GM18909 (cell line): ENCODE results near the gene CHRM3.
"Not testable (repeated sequence)": the region's sequence is repeated elsewhere in the genome, so short reads cannot be mapped to it uniquely, and the experiment has no call there.

Source experiments
- ATAC-seq: cut with Tn5 transposase; IDR thresholded peaks from one replicate; pipeline ENCODE4 v1.9.1; 2021; ENCODE audit warnings: mild to moderate bottlenecking; ENCODE audit not compliant: unreplicated experiment, poor library complexity

Gene CHRM3

GRCh38 chr1:239386453-239387303 is at the start of gene CHRM3:
Gene CHRM3, plus strand, starts transcription at chr1:239386568. Its CDS starts 520,884 bp downstream, at chr1:239907452.
- ATAC-seq: no peak

GRCh38 chr1:239337799-239338430 is 48.5 kb upstream of the CHRM3 start:
- ATAC-seq: no peak

GRCh38 chr1:239347776-239348175 is 38.6 kb upstream of the CHRM3 start:
- no peak for ATAC-seq

- ATAC-seq: no peak
These were observed 37.6 kb upstream of the CHRM3 start for GRCh38 chr1:239348635-239349353.

- no peak for ATAC-seq
These were observed 36.7 kb upstream of the CHRM3 start for GRCh38 chr1:239349699-239350098.

GRCh38 chr1:239353536-239353935 is 32.8 kb upstream of the CHRM3 start:
- no peak for ATAC-seq

- no peak for ATAC-seq
These were observed 32.1 kb upstream of the CHRM3 start for GRCh38 chr1:239354231-239354630.

- no peak for ATAC-seq
These were observed 28.5 kb upstream of the CHRM3 start for GRCh38 chr1:239357867-239358266.

GRCh38 chr1:239361403-239361802 is 25.0 kb upstream of the CHRM3 start:
- ATAC-seq: no peak

- no peak for ATAC-seq
These were observed 22.4 kb upstream of the CHRM3 start for GRCh38 chr1:239363930-239364329.

- no peak for ATAC-seq
These were observed 19.1 kb upstream of the CHRM3 start for GRCh38 chr1:239367196-239367810.

GRCh38 chr1:239368436-239369109 is 17.8 kb upstream of the CHRM3 start:
- ATAC-seq: no peak

GRCh38 chr1:239370869-239371268 is 15.5 kb upstream of the CHRM3 start:
- not testable (repeated sequence) for ATAC-seq

GRCh38 chr1:239382666-239383065 is 3.7 kb upstream of the CHRM3 start:
- ATAC-seq: no peak

GRCh38 chr1:239383714-239384113 is 2.7 kb upstream of the CHRM3 start:
- no peak for ATAC-seq

GRCh38 chr1:239387304-239388158 is 1.2 kb downstream of the CHRM3 start:
- ATAC-seq: no peak

GRCh38 chr1:239388159-239388485 is 1.8 kb downstream of the CHRM3 start:
- no peak for ATAC-seq

- no peak for ATAC-seq
These were observed 2.2 kb downstream of the CHRM3 start for GRCh38 chr1:239388578-239388977.

- no peak for ATAC-seq
These were observed 3.3 kb downstream of the CHRM3 start for GRCh38 chr1:239389703-239390102.
